ENCODE data around the gene IQCM. TPM values are rescaled to one million over a fixed set of nuclear protein-coding genes. Genes with fewer than 3 reads are reported as not detected.
"Not testable (repeated sequence)": the region's sequence is repeated elsewhere in the genome, so short reads cannot be mapped to it uniquely, and the experiment has no call there.

The IQCM gene
- total and polyA plus RNA-seq, 10 of the 15 experiments (the other 5 are each of a cell fraction or from before 2014, with no cell fraction given), result not detected

DNA sequence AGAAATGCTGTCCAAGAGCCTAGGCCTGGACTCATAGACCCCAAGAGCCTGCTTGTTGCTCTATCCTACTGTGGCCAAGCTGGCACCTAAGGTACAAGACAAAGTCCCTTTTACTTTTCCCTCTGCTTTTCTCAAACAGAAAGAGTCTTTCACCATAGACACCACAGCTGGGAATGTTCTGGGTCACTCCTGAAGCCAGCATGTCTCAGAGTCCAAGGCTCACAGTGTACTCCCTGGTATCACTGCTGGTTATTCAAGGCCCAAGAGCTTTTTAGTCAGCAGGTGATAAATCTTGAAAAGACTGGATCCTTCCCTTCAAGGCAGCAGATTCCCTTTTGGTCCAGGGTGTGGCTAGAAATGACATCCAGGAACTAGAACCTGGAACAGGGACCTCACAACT is 328.8 kb downstream of the IQCM start:
- Histone ChIP-seq H3K9ac (ENCODE audit: control insufficient read depth, insufficient read depth, low read length) (no peak overlapping the region), H3K4me1 (ENCODE audit: control insufficient read depth, insufficient read depth, low read length) (no peaks in the 10 kb centered on the region), H3K27ac (ENCODE audit: control insufficient read depth, insufficient read depth) (no peak overlapping the region), H3K4me2 (ENCODE audit: control insufficient read depth, insufficient read depth) (no peak overlapping the region), H2AFZ (ENCODE audit: control insufficient read depth, low read depth, low read length) (no peak overlapping the region), H3K36me3 (ENCODE audit: control insufficient read depth in 2 of 2, insufficient read depth in 2 of 2, low read length in 1 of 2) (no peaks in the 10 kb centered on the region), H3K9me3 (replicated peaks; ENCODE audit: control insufficient read depth, insufficient read depth, low read length) (no peaks in the 10 kb centered on the region), H3K27me3 (replicated peaks in 1 of 2; ENCODE audit: control insufficient read depth in 2 of 2, insufficient read depth in 2 of 2, low read length in 1 of 2) (no peaks in the 10 kb centered on the region), H3K4me3 (no peak overlapping the region), H3K79me2 (ENCODE audit: control insufficient read depth, insufficient read depth, low read length) (no peaks in the 10 kb centered on the region), H4K20me1 (ENCODE audit: control insufficient read depth, insufficient read depth) (no peaks in the 10 kb centered on the region)
- in situ Hi-C loops (cut with MboI) (no loop called here), intact Hi-C loops (cut with micrococcal nuclease; ENCODE audit: unreplicated experiment) (no loop called here)
- SMC1A ChIA-PET (ENCODE audit: uncharacterized antibody, unreplicated experiment), result no interaction called here
- POLR2A ChIA-PET, result no interaction called here
- CTCF ChIA-PET, result no interaction called here
- ATAC-seq, result no peak
- FAIRE-seq, result no peak
- TF ChIP-seq TBL1XR1 (IDR thresholded peaks at IDR 0.05; ENCODE audit: low read depth, low read length) (no peak), NFYB (IDR thresholded peaks at IDR 0.05; ENCODE audit: insufficient read depth, low read depth, low read length) (no peak), POLR2AphosphoS5 (IDR thresholded peaks at IDR 0.05; ENCODE audit: low read length) (no peak), PAX8 (IDR thresholded peaks at IDR 0.05) (no peak), POLR2AphosphoS2 (IDR thresholded peaks at IDR 0.05; ENCODE audit: low read depth, low read length) (no peak), TARDBP (IDR thresholded peaks at IDR 0.05; ENCODE audit: borderline replicate concordance) (no peak), EED (IDR thresholded peaks at IDR 0.05; ENCODE audit: low read depth) (no peak), HCFC1 (IDR thresholded peaks at IDR 0.05; ENCODE audit: low read length) (no peak), CBX3 (IDR thresholded peaks at IDR 0.05; ENCODE audit: borderline replicate concordance, low read depth) (no peak)
- TF ChIP-seq, protein P1, sequence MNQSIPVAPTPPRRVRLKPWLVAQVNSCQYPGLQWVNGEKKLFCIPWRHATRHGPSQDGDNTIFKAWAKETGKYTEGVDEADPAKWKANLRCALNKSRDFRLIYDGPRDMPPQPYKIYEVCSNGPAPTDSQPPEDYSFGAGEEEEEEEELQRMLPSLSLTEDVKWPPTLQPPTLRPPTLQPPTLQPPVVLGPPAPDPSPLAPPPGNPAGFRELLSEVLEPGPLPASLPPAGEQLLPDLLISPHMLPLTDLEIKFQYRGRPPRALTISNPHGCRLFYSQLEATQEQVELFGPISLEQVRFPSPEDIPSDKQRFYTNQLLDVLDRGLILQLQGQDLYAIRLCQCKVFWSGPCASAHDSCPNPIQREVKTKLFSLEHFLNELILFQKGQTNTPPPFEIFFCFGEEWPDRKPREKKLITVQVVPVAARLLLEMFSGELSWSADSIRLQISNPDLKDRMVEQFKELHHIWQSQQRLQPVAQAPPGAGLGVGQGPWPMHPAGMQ (IDR thresholded peaks at IDR 0.05; ENCODE audit: borderline replicate concordance), result no peak
- TF ChIP-seq, protein P2, sequence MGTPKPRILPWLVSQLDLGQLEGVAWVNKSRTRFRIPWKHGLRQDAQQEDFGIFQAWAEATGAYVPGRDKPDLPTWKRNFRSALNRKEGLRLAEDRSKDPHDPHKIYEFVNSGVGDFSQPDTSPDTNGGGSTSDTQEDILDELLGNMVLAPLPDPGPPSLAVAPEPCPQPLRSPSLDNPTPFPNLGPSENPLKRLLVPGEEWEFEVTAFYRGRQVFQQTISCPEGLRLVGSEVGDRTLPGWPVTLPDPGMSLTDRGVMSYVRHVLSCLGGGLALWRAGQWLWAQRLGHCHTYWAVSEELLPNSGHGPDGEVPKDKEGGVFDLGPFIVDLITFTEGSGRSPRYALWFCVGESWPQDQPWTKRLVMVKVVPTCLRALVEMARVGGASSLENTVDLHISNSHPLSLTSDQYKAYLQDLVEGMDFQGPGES (IDR thresholded peaks at IDR 0.05), result no peak
- TF ChIP-seq, protein P3, sequence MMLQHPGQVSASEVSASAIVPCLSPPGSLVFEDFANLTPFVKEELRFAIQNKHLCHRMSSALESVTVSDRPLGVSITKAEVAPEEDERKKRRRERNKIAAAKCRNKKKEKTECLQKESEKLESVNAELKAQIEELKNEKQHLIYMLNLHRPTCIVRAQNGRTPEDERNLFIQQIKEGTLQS (IDR thresholded peaks at IDR 0.05; ENCODE audit: borderline replicate concordance, extremely low read depth, low read depth, low read length), result no peak
- BruUV-seq (replicated peaks), result no TSS peak
- RAD21 ChIA-PET (ENCODE audit: unreplicated experiment), result no interaction called here
- DNase-seq (ENCODE audit: low read depth, low spot score), result no peak

DNA sequence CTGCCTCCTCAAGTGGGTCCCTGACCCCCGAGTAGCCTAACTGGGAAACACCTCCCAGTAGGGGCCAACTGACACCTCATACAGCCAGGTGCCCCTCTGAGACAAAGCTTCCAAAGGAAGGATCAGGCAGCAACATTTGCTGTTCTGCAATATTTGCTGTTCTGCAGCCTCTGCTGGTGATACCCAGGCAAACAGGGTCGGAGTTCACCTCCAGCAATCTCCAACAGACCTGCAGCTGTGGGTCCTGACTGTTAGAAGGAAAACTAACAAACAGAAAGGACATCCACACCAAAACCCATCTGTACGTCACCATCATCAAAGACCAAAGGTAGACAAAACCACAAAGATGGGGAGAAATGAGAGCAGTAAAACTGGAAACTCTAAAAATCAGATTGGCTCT is 347.0 kb downstream of the IQCM start:
- H3K27ac ChIP-seq (ENCODE audit: control insufficient read depth, insufficient read depth); H3K9ac ChIP-seq (ENCODE audit: control insufficient read depth, insufficient read depth, low read length); in situ Hi-C loops (cut with MboI); BruUV-seq (replicated peaks); POLR2A ChIA-PET; H3K9me3 ChIP-seq (replicated peaks; ENCODE audit: control insufficient read depth, insufficient read depth, low read length); H4K20me1 ChIP-seq (ENCODE audit: control insufficient read depth, insufficient read depth); H3K4me1 ChIP-seq (ENCODE audit: control insufficient read depth, insufficient read depth, low read length); H3K27me3 ChIP-seq (replicated peaks in 1 of 2; ENCODE audit: control insufficient read depth in 2 of 2, insufficient read depth in 2 of 2, low read length in 1 of 2); RAD21 ChIA-PET (ENCODE audit: unreplicated experiment); H3K4me2 ChIP-seq (ENCODE audit: control insufficient read depth, insufficient read depth); FAIRE-seq; H3K4me3 ChIP-seq; CTCF ChIA-PET; H3K79me2 ChIP-seq (ENCODE audit: control insufficient read depth, insufficient read depth, low read length); intact Hi-C loops (cut with micrococcal nuclease; ENCODE audit: unreplicated experiment); DNase-seq (ENCODE audit: low read depth, low spot score); H3K36me3 ChIP-seq (ENCODE audit: control insufficient read depth in 2 of 2, insufficient read depth in 2 of 2, low read length in 1 of 2); ATAC-seq; SMC1A ChIA-PET (ENCODE audit: uncharacterized antibody, unreplicated experiment); H2AFZ ChIP-seq (ENCODE audit: control insufficient read depth, low read depth, low read length): not testable (repeated sequence)
- 20% methylated on average over 3 of the region's 3 CpGs for WGBS (ENCODE audit: insufficient coverage, insufficient replicate concordance, low lambda C conversion rate, missing lambda C conversion rate)
